ENCODE results near the gene SERPINB1. TPM values are rescaled to one million over a fixed set of nuclear protein-coding genes. Genes with fewer than 3 reads are reported as not detected.

Gene SERPINB1
- total RNA-seq, 2 experiments from 2014 or later = 62.8 to 72.8 TPM

GRCh38 chr6:2793534-2794151, 48.0 kb downstream of the SERPINB1 start:
- POLR2A ChIA-PET = no interaction called here
- CTCF ChIA-PET = interaction anchor here (1.2 kb wide), 1 partner anchor 11 kb away, joined by 3 read pairs; no protein-coding TSS in a partner anchor
- peaks cover 52% of the 10 kb centered on the region for H3K4me1 Mint-ChIP-seq

DNA sequence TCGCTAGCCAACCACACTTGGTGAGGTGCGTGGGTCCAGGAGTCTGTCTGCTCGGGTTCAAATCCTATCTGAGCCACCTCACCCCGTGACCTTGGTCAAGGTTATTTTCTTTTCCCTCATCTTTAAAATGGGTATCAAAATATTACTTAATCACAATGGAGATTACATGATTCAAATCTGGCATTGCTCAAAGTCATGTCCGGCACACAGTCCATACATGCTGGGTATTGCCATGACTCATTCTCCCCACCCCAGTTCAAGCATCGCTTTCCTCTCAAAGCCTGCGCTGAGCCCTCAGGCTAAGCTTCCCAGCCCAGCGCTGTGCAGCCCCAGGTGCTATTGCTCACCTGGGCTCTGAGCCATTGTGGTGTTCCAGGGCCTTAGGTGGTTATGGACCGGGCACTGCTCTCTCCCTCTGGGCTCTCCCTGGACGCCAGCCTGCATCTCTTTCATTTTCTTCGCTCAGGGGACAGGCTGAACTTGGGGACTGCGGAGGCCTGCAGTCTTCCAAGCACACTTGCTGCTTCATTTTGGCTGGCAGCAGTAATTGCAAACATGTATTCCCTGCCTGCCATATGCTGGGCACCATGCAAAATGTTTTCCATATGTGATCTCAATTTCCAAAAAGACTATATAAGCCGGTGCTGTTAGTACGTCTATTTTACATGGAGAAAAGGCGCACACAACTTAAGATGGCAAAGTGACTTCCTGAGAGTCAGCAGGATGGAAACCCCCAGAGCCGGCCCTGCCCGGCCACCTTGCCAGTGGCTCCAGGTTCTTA, 49.1 kb downstream of the SERPINB1 start:
- POLR2A ChIA-PET = interaction anchor here (0.6 kb wide), 1 partner anchor 148 kb away, joined by 3 read pairs; no protein-coding TSS in a partner anchor
- Mint-ChIP-seq H3K36me3 (ENCODE audit: low read depth) (peaks cover 7% of the 10 kb centered on the region), H3K27ac (peak overlapping the region; percentile 90), H3K9me3 (peaks cover 2% of the 10 kb centered on the region), H3K27me3 (no peaks in the 10 kb centered on the region), H3K4me3 (no peak overlapping the region), H3K4me1 (peaks cover 46% of the 10 kb centered on the region)
- CTCF ChIA-PET = interaction anchor here (1.1 to 2.0 kb wide), 11 partner anchors 8 to 234 kb away, joined by 3 to 21 read pairs (median 6); no protein-coding TSS in a partner anchor
- no peak for DNase-seq

More at GRCh38 chr6:2793534-2794151, 48.0 kb downstream of the SERPINB1 start:
- H3K4me3 Mint-ChIP-seq = peak overlapping the region; percentile 9
- H3K27ac Mint-ChIP-seq = peak overlapping the region; percentile 90
- H3K9me3 Mint-ChIP-seq = peaks cover 2% of the 10 kb centered on the region
- DNase-seq = peak; percentile 46
- peaks cover 2% of the 10 kb centered on the region for H3K36me3 Mint-ChIP-seq (ENCODE audit: low read depth)
- H3K27me3 Mint-ChIP-seq = no peaks in the 10 kb centered on the region

- ChIA-PET CTCF (interaction anchor here (0.6 to 2.3 kb wide), 36 partner anchors 9 to 312 kb away, joined by 3 to 21 read pairs (median 4); partner anchors contain the start of genes NQO2, SERPINB1 and WRNIP1), POLR2A (interaction anchor here (0.6 to 1.3 kb wide), 7 partner anchors 14 to 145 kb away, joined by 3 to 11 read pairs (median 4); partner anchors contain the start of gene SERPINB1)
- Mint-ChIP-seq H3K27me3 (no peaks in the 10 kb centered on the region), H3K36me3 (ENCODE audit: low read depth) (peaks cover 14% of the 10 kb centered on the region), H3K4me3 (no peak overlapping the region), H3K27ac (peak overlapping the region; percentile 48), H3K4me1 (peaks cover 37% of the 10 kb centered on the region), H3K9me3 (peaks cover 2% of the 10 kb centered on the region)
- DNase-seq = no peak
Measured at GRCh38 chr6:2791450-2791974, 50.2 kb downstream of the SERPINB1 start.

GRCh38 chr6:2790588-2791449, 50.8 kb downstream of the SERPINB1 start:
- POLR2A ChIA-PET = interaction anchor here (0.6 to 1.3 kb wide), 5 partner anchors 14 to 146 kb away, joined by 3 to 11 read pairs (median 4); partner anchors contain the start of gene SERPINB1
- CTCF ChIA-PET = interaction anchor here (0.7 to 2.3 kb wide), 36 partner anchors 9 to 273 kb away, joined by 3 to 21 read pairs (median 4); partner anchors contain the start of genes NQO2, SERPINB1 and WRNIP1
- Mint-ChIP-seq H3K4me1 (peaks cover 37% of the 10 kb centered on the region), H3K4me3 (no peak overlapping the region), H3K9me3 (peaks cover 2% of the 10 kb centered on the region), H3K27me3 (no peaks in the 10 kb centered on the region), H3K27ac (peak overlapping the region; percentile 48), H3K36me3 (ENCODE audit: low read depth) (peaks cover 21% of the 10 kb centered on the region)
- DNase-seq = peak; percentile 74

DNA sequence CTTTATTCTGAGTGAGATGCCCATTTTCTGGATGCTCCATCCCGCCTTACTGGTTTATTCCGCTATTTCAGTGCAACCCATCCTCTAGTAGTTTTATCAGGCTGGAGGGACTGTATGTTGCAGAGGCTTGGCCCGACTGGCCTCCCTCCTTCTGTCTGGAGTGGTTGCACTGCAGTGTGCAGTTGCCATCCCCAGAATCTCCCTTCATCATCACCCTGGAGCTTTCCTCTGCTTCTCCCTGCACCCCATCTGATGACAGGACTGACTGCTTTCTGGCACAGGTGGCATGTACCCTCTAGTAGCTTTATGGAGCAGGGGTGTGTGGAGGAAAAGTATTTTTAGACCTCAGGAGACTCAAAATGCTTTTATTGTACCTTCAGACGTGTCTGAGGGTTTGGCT, 55.4 kb downstream of the SERPINB1 start:
- DNase-seq = no peak
- CTCF ChIA-PET = interaction anchor here (1.6 kb wide), 1 partner anchor 72 kb away, joined by 3 read pairs; no protein-coding TSS in a partner anchor
- POLR2A ChIA-PET = no interaction called here

GRCh38 chr6:2784930-2785329, 56.7 kb downstream of the SERPINB1 start:
- DNase-seq = no peak
- H3K27ac Mint-ChIP-seq = no peak overlapping the region
- peaks cover 11% of the 10 kb centered on the region for H3K4me1 Mint-ChIP-seq
- peaks cover 41% of the 10 kb centered on the region for H3K36me3 Mint-ChIP-seq (ENCODE audit: low read depth)
- POLR2A ChIA-PET = no interaction called here
- CTCF ChIA-PET = interaction anchor here (2.3 to 3.3 kb wide), 2 partner anchors 16 to 19 kb away, joined by 8 to 12 read pairs; partner anchors contain the start of gene WRNIP1
- no peak overlapping the region for H3K4me3 Mint-ChIP-seq
- H3K27me3 Mint-ChIP-seq = no peaks in the 10 kb centered on the region
- no peaks in the 10 kb centered on the region for H3K9me3 Mint-ChIP-seq

More for the DNA sequence above, 55.4 kb downstream of the SERPINB1 start:
- Mint-ChIP-seq H3K36me3 (ENCODE audit: low read depth) (peaks cover 35% of the 10 kb centered on the region), H3K27me3 (no peaks in the 10 kb centered on the region), H3K4me1 (peaks cover 19% of the 10 kb centered on the region), H3K27ac (no peak overlapping the region), H3K4me3 (no peak overlapping the region), H3K9me3 (no peaks in the 10 kb centered on the region)

DNA sequence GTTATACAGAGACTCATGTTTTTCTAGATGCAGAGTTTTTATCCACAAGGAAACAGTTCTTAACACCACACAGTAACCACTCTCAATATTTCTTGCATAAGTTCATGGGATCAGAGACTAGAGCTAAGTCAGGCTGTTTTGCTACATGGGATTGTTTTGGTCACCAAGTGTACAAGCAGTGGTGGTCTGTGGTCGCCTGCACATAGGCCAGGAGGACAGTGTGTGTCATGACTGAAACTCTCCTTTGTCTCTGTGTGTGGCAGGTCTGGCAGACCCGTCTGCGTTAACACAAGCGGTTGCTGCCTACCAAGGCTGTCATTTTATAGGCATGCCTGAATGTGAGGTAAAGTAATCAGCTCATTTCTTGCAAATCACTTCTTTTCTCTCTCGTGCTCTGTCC, 57.6 kb downstream of the SERPINB1 start:
- Mint-ChIP-seq H3K27ac (no peak overlapping the region), H3K27me3 (no peaks in the 10 kb centered on the region), H3K4me1 (peaks cover 11% of the 10 kb centered on the region), H3K4me3 (no peak overlapping the region), H3K9me3 (no peaks in the 10 kb centered on the region), H3K36me3 (ENCODE audit: low read depth) (peaks cover 46% of the 10 kb centered on the region)
- POLR2A ChIA-PET = no interaction called here
- DNase-seq = no peak
- CTCF ChIA-PET = interaction anchor here (0.7 to 3.3 kb wide), 4 partner anchors 9 to 106 kb away, joined by 3 to 12 read pairs (median 6); partner anchors contain the start of gene WRNIP1

- Mint-ChIP-seq H3K27ac (no peak overlapping the region), H3K4me1 (peaks cover 11% of the 10 kb centered on the region), H3K27me3 (no peaks in the 10 kb centered on the region), H3K9me3 (no peaks in the 10 kb centered on the region), H3K36me3 (ENCODE audit: low read depth) (peaks cover 48% of the 10 kb centered on the region), H3K4me3 (no peak overlapping the region)
- no peak for DNase-seq
- ChIA-PET CTCF (interaction anchor here (0.6 to 3.3 kb wide), 9 partner anchors 7 to 243 kb away, joined by 3 to 14 read pairs (median 3); partner anchors contain the start of gene WRNIP1), POLR2A (no interaction called here)
Measured at GRCh38 chr6:2783188-2783963, 58.3 kb downstream of the SERPINB1 start.

DNA sequence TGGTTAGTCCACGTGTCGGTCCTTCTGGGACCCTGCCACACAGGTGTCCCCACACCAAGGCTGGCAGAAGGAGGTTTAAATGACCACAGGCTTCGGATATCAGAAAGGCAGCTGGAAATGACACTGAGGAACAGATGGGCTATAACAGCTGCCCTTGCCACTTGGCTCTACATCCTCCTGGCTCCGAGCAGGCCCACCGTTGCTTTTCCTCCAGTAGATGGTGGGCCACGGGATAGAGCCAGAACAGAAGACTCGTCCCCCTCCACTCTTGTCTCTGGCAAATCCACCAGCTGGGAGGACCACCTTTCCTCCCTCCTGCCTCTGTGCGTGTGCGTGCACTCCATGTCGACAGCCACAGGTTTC, 58.9 kb downstream of the SERPINB1 start:
- peaks cover 45% of the 10 kb centered on the region for H3K36me3 Mint-ChIP-seq (ENCODE audit: low read depth)
- ChIA-PET CTCF (interaction anchor here (0.6 to 3.3 kb wide), 7 partner anchors 8 to 243 kb away, joined by 3 to 14 read pairs (median 3); partner anchors contain the start of gene WRNIP1), POLR2A (no interaction called here)
- H3K4me3 Mint-ChIP-seq = no peak overlapping the region
- peak overlapping the region; percentile 15 for H3K27ac Mint-ChIP-seq
- no peaks in the 10 kb centered on the region for H3K9me3 Mint-ChIP-seq
- no peak for DNase-seq
- no peaks in the 10 kb centered on the region for H3K27me3 Mint-ChIP-seq
- H3K4me1 Mint-ChIP-seq = peaks cover 11% of the 10 kb centered on the region

DNA sequence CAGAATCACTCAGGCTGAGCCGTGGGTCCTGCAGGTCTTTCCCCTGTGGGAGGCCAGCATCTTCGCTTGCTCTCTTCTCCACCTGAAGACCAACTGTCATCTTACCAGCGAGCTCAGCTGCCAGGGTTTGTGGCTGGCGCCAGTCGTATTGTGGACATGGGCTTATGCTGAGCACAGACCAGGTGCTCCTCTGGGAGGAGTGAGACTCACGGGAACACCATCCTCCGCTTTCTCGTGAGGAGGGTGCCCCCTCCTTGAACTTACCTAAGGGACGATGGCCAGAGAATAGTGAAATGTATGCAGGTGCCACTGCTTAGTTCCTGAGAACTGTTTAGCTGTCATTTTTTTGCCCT, 59.3 kb downstream of the SERPINB1 start:
- H3K9me3 Mint-ChIP-seq = no peaks in the 10 kb centered on the region
- peaks cover 15% of the 10 kb centered on the region for H3K4me1 Mint-ChIP-seq
- no peaks in the 10 kb centered on the region for H3K27me3 Mint-ChIP-seq
- peak overlapping the region; percentile 15 for H3K27ac Mint-ChIP-seq
- DNase-seq = no peak
- ChIA-PET POLR2A (no interaction called here), CTCF (interaction anchor here (1.0 to 3.0 kb wide), 4 partner anchors 9 to 244 kb away, joined by 3 to 14 read pairs (median 3); no protein-coding TSS in a partner anchor)
- H3K36me3 Mint-ChIP-seq (ENCODE audit: low read depth) = peaks cover 44% of the 10 kb centered on the region
- no peak overlapping the region for H3K4me3 Mint-ChIP-seq

All from activated CD4-positive, alpha-beta T cell treated with anti-CD3 and anti-CD28 coated beads, Interleukin-2, amount 10 ng/mL, durations not matched to agents 7 days and 5 days (primary cell).